ENCODE results near the gene CEMIP. TPM values are rescaled to one million over a fixed set of nuclear protein-coding genes. Genes with fewer than 3 reads are reported as not detected.

Gene CEMIP
- total RNA-seq, 1 donor from 2014 or later: 3.6 TPM

- no peak for DNase-seq (ENCODE audit: low read depth)
- H3K36me3 ChIP-seq (ENCODE audit: insufficient read depth, low read length): no peaks in the 10 kb centered on the region
- no peaks in the 10 kb centered on the region for H3K79me2 ChIP-seq (ENCODE audit: insufficient read depth, low read length)
- no peak overlapping the region for H3K4me3 ChIP-seq (ENCODE audit: insufficient read depth, low read depth, low read length)
- TF ChIP-seq EZH2 (IDR thresholded peaks at IDR 0.05; ENCODE audit: insufficient read depth, low read length): no peak
- no peak for TF ChIP-seq CTCF (IDR thresholded peaks at IDR 0.05; ENCODE audit: insufficient read depth, low read depth, low read length)
- Mint-ChIP-seq H3K36me3 (ENCODE audit: low read depth, unreplicated experiment) (peaks cover 2% of the 10 kb centered on the region), H3K9me3 (ENCODE audit: unreplicated experiment) (no peaks in the 10 kb centered on the region), H3K4me3 (ENCODE audit: unreplicated experiment) (no peak overlapping the region), H3K4me1 (ENCODE audit: low read depth, unreplicated experiment) (peaks cover 4% of the 10 kb centered on the region), H3K27ac (ENCODE audit: unreplicated experiment) (no peak overlapping the region), H3K27me3 (ENCODE audit: low read depth, unreplicated experiment) (peaks cover 36% of the 10 kb centered on the region)
- H2AFZ ChIP-seq (ENCODE audit: low read depth, low read length): no peak overlapping the region
- peaks cover 2% of the 10 kb centered on the region for H3K27me3 ChIP-seq (ENCODE audit: insufficient read depth, low read length)
- no peak overlapping the region for H3K27ac ChIP-seq (ENCODE audit: low read depth, low read length)
- H3K9me3 ChIP-seq (ENCODE audit: insufficient read depth, low read depth, low read length): no peaks in the 10 kb centered on the region
- no peak for FAIRE-seq
- H3K4me1 ChIP-seq (ENCODE audit: insufficient read depth, low read length): no peaks in the 10 kb centered on the region
- H4K20me1 ChIP-seq (ENCODE audit: insufficient read depth, low read length): no peaks in the 10 kb centered on the region
- H3K4me2 ChIP-seq (ENCODE audit: low read length): no peak overlapping the region
- H3K9ac ChIP-seq (ENCODE audit: low read length): no peak overlapping the region
Measured at GRCh38 chr15:80878867-80879250, 99.7 kb downstream of the CEMIP start.

- H3K27ac ChIP-seq (ENCODE audit: low read depth, low read length): no peak overlapping the region
- no peak overlapping the region for H3K9ac ChIP-seq (ENCODE audit: low read length)
- peaks cover 2% of the 10 kb centered on the region for H3K27me3 ChIP-seq (ENCODE audit: insufficient read depth, low read length)
- H3K4me1 ChIP-seq (ENCODE audit: insufficient read depth, low read length): no peaks in the 10 kb centered on the region
- no peak overlapping the region for H2AFZ ChIP-seq (ENCODE audit: low read depth, low read length)
- no peak overlapping the region for H3K4me3 ChIP-seq (ENCODE audit: insufficient read depth, low read depth, low read length)
- H3K4me1 Mint-ChIP-seq (ENCODE audit: low read depth, unreplicated experiment): peaks cover 8% of the 10 kb centered on the region
- no peaks in the 10 kb centered on the region for H3K9me3 Mint-ChIP-seq (ENCODE audit: unreplicated experiment)
- peaks cover 36% of the 10 kb centered on the region for H3K27me3 Mint-ChIP-seq (ENCODE audit: low read depth, unreplicated experiment)
- H3K27ac Mint-ChIP-seq (ENCODE audit: unreplicated experiment): no peak overlapping the region
- no peak for FAIRE-seq
- DNase-seq (ENCODE audit: low read depth): no peak
- H3K36me3 ChIP-seq (ENCODE audit: insufficient read depth, low read length): no peaks in the 10 kb centered on the region
- no peaks in the 10 kb centered on the region for H4K20me1 ChIP-seq (ENCODE audit: insufficient read depth, low read length)
- no peak overlapping the region for H3K4me2 ChIP-seq (ENCODE audit: low read length)
- peaks cover 2% of the 10 kb centered on the region for H3K36me3 Mint-ChIP-seq (ENCODE audit: low read depth, unreplicated experiment)
- H3K4me3 Mint-ChIP-seq (ENCODE audit: unreplicated experiment): no peak overlapping the region
- TF ChIP-seq EZH2 (IDR thresholded peaks at IDR 0.05; ENCODE audit: insufficient read depth, low read length) (no peak), CTCF (IDR thresholded peaks at IDR 0.05; ENCODE audit: insufficient read depth, low read depth, low read length) (no peak)
- H3K79me2 ChIP-seq (ENCODE audit: insufficient read depth, low read length): no peaks in the 10 kb centered on the region
- H3K9me3 ChIP-seq (ENCODE audit: insufficient read depth, low read depth, low read length): no peaks in the 10 kb centered on the region
Measured at GRCh38 chr15:80880086-80880485, 100.9 kb downstream of the CEMIP start.

- TF ChIP-seq EZH2 (IDR thresholded peaks at IDR 0.05; ENCODE audit: insufficient read depth, low read length) (no peak), CTCF (IDR thresholded peaks at IDR 0.05; ENCODE audit: insufficient read depth, low read depth, low read length) (no peak)
- no peaks in the 10 kb centered on the region for H3K9me3 ChIP-seq (ENCODE audit: insufficient read depth, low read depth, low read length)
- no peak overlapping the region for H2AFZ ChIP-seq (ENCODE audit: low read depth, low read length)
- H3K4me2 ChIP-seq (ENCODE audit: low read length): no peak overlapping the region
- no peaks in the 10 kb centered on the region for H4K20me1 ChIP-seq (ENCODE audit: insufficient read depth, low read length)
- H3K27ac ChIP-seq (ENCODE audit: low read depth, low read length): no peak overlapping the region
- H3K36me3 Mint-ChIP-seq (ENCODE audit: low read depth, unreplicated experiment): peaks cover 2% of the 10 kb centered on the region
- no peak for FAIRE-seq
- no peaks in the 10 kb centered on the region for H3K4me1 ChIP-seq (ENCODE audit: insufficient read depth, low read length)
- no peaks in the 10 kb centered on the region for H3K9me3 Mint-ChIP-seq (ENCODE audit: unreplicated experiment)
- peaks cover 8% of the 10 kb centered on the region for H3K4me1 Mint-ChIP-seq (ENCODE audit: low read depth, unreplicated experiment)
- peaks cover 31% of the 10 kb centered on the region for H3K27me3 Mint-ChIP-seq (ENCODE audit: low read depth, unreplicated experiment)
- no peak overlapping the region for H3K9ac ChIP-seq (ENCODE audit: low read length)
- H3K27ac Mint-ChIP-seq (ENCODE audit: unreplicated experiment): no peak overlapping the region
- DNase-seq (ENCODE audit: low read depth): no peak
- H3K4me3 ChIP-seq (ENCODE audit: insufficient read depth, low read depth, low read length): no peak overlapping the region
- no peaks in the 10 kb centered on the region for H3K79me2 ChIP-seq (ENCODE audit: insufficient read depth, low read length)
- H3K4me3 Mint-ChIP-seq (ENCODE audit: unreplicated experiment): no peak overlapping the region
- no peaks in the 10 kb centered on the region for H3K36me3 ChIP-seq (ENCODE audit: insufficient read depth, low read length)
- H3K27me3 ChIP-seq (ENCODE audit: insufficient read depth, low read length): peaks cover 2% of the 10 kb centered on the region
Measured at GRCh38 chr15:80883641-80884040, 104.5 kb downstream of the CEMIP start.
